ENCODE data around the gene LCE7A.

LCE7A gene

GRCh38 chr1:152907686-152908601, 48.1 kb downstream of the LCE7A start, which contains the start of gene IVL:
Gene IVL, plus strand, starts transcription at chr1:152908546. Its CDS starts 1,252 bp downstream, at chr1:152909798.
- Histone ChIP-seq H3K27ac (replicated peaks; ENCODE audit: low read length) (no peak within 1 kb of the TSS), H3K4ac (ENCODE audit: low read length) (no peak within 1 kb of the TSS), H3K36me3 (replicated peaks in 1 of 2; ENCODE audit: control insufficient read depth in 2 of 2, insufficient read depth in 2 of 2, low read length in 2 of 2) (no peaks in the 10 kb centered on the region), H3K27me3 (ENCODE audit: control insufficient read depth in 3 of 3, insufficient read depth in 3 of 3, low read depth in 1 of 3, low read length in 3 of 3) (peaks cover 0 to 3% (median 2%) of the 10 kb centered on the region in 3 experiments), H2BK12ac (ENCODE audit: low read length) (no peak within 1 kb of the TSS), H2AK5ac (ENCODE audit: low read depth, low read length) (no peak within 1 kb of the TSS), H3K79me1 (ENCODE audit: low read depth, low read length) (no peaks in the 10 kb centered on the region), H3K4me3 (ENCODE audit: low read length in 2 of 2) (no peak within 1 kb of the TSS), H4K8ac (ENCODE audit: low read depth, low read length) (peak within 1 kb of the TSS; percentile 68), H4K91ac (ENCODE audit: low read depth, low read length, poor library complexity) (no peak within 1 kb of the TSS), H2BK120ac (ENCODE audit: low read depth, low read length) (no peak within 1 kb of the TSS), H2BK15ac (ENCODE audit: low read length) (no peak within 1 kb of the TSS), H3K14ac (ENCODE audit: low read length) (no peak within 1 kb of the TSS), H2AFZ (ENCODE audit: low read length) (no peak within 1 kb of the TSS), H3K4me2 (ENCODE audit: insufficient read depth, low read length, poor library complexity, severe bottlenecking) (no peak within 1 kb of the TSS), H3K18ac (ENCODE audit: low read length) (no peak within 1 kb of the TSS), H3K4me1 (ENCODE audit: control insufficient read depth in 2 of 2, insufficient read depth in 1 of 2, low read depth in 1 of 2, low read length in 2 of 2) (no peaks in the 10 kb centered on the region), H3K23ac (ENCODE audit: low read depth, low read length, poor library complexity) (no peak within 1 kb of the TSS), H3K9ac (ENCODE audit: low read depth, low read length, poor library complexity) (no peak within 1 kb of the TSS), H3K9me3 (replicated peaks in 1 of 2; ENCODE audit: control insufficient read depth in 2 of 2, insufficient read depth in 1 of 2, low read depth in 1 of 2, low read length in 2 of 2) (peaks cover 0 to 5% of the 10 kb centered on the region in 2 donors), H2BK5ac (ENCODE audit: low read length) (no peak within 1 kb of the TSS)
- DNase-seq (ENCODE audit: low spot score): no peak
- no CpG with 5 or more reads among the region's 4 CpGs for WGBS, 2 donors (ENCODE audit: extremely low coverage in 2 of 2, insufficient read length in 2 of 2, insufficient replicate concordance in 1 of 2)

- Histone ChIP-seq H4K91ac (ENCODE audit: low read depth, low read length, poor library complexity) (no peak overlapping the region), H3K9ac (ENCODE audit: low read depth, low read length, poor library complexity) (no peak overlapping the region), H3K27me3 (ENCODE audit: control insufficient read depth in 3 of 3, insufficient read depth in 3 of 3, low read depth in 1 of 3, low read length in 3 of 3) (peaks cover 0 to 3% (median 2%) of the 10 kb centered on the region in 3 experiments), H3K14ac (ENCODE audit: low read length) (no peak overlapping the region), H3K4me1 (ENCODE audit: control insufficient read depth in 2 of 2, insufficient read depth in 1 of 2, low read depth in 1 of 2, low read length in 2 of 2) (no peaks in the 10 kb centered on the region), H3K36me3 (replicated peaks in 1 of 2; ENCODE audit: control insufficient read depth in 2 of 2, insufficient read depth in 2 of 2, low read length in 2 of 2) (no peaks in the 10 kb centered on the region), H3K79me1 (ENCODE audit: low read depth, low read length) (no peaks in the 10 kb centered on the region), H2BK15ac (ENCODE audit: low read length) (no peak overlapping the region), H2BK5ac (ENCODE audit: low read length) (no peak overlapping the region), H3K4ac (ENCODE audit: low read length) (no peak overlapping the region), H3K27ac (replicated peaks; ENCODE audit: low read length) (no peak overlapping the region), H3K9me3 (replicated peaks in 1 of 2; ENCODE audit: control insufficient read depth in 2 of 2, insufficient read depth in 1 of 2, low read depth in 1 of 2, low read length in 2 of 2) (peaks cover 0 to 6% of the 10 kb centered on the region in 2 donors), H3K4me3 (ENCODE audit: low read length in 2 of 2) (no peak overlapping the region), H2BK120ac (ENCODE audit: low read depth, low read length) (no peak overlapping the region), H4K8ac (ENCODE audit: low read depth, low read length) (no peak overlapping the region), H3K23ac (ENCODE audit: low read depth, low read length, poor library complexity) (no peak overlapping the region), H2AK5ac (ENCODE audit: low read depth, low read length) (no peak overlapping the region), H3K4me2 (ENCODE audit: insufficient read depth, low read length, poor library complexity, severe bottlenecking) (no peak overlapping the region), H3K18ac (ENCODE audit: low read length) (no peak overlapping the region), H2AFZ (ENCODE audit: low read length) (no peak overlapping the region), H2BK12ac (ENCODE audit: low read length) (no peak overlapping the region)
- no peak for DNase-seq (ENCODE audit: low spot score)
- WGBS, 2 donors (ENCODE audit: extremely low coverage in 2 of 2, insufficient read length in 2 of 2, insufficient replicate concordance in 1 of 2): no CpG with 5 or more reads among the region's 3 CpGs
Observed at GRCh38 chr1:152909206-152909605, 49.4 kb downstream of the LCE7A start.
